ENCODE data around the gene EPYC.

EPYC gene

DNA sequence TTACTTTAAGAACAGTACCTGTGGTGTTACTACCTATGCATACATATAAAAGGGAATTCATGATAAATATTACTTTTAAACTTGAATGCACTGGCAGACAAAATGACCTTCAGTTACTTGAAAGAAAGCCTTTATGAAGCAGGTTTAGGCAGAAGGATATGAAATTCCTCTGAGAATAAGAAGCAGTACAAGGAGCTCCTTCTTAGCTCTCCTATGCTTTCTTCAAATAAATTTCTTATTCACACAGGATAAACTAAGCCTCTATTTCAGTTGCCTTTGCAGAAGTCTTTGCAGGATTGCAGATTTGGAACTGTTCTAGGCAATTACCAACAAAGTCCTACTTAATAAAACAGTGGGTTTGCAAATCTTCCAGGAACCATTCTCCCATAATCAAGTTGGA lies 1.0 kb downstream of the EPYC start:
- no peaks in the 10 kb centered on the region for H3K9me3 ChIP-seq
- H3K27me3 ChIP-seq = no peaks in the 10 kb centered on the region
- DNase-seq = no peak
- H3K27ac ChIP-seq = no peak overlapping the region
- H3K4me3 ChIP-seq = no peak overlapping the region
- intact Hi-C loops (cut with DNase I; ENCODE audit: low total_unique reads) = no loop called here
- TF ChIP-seq, protein P1, sequence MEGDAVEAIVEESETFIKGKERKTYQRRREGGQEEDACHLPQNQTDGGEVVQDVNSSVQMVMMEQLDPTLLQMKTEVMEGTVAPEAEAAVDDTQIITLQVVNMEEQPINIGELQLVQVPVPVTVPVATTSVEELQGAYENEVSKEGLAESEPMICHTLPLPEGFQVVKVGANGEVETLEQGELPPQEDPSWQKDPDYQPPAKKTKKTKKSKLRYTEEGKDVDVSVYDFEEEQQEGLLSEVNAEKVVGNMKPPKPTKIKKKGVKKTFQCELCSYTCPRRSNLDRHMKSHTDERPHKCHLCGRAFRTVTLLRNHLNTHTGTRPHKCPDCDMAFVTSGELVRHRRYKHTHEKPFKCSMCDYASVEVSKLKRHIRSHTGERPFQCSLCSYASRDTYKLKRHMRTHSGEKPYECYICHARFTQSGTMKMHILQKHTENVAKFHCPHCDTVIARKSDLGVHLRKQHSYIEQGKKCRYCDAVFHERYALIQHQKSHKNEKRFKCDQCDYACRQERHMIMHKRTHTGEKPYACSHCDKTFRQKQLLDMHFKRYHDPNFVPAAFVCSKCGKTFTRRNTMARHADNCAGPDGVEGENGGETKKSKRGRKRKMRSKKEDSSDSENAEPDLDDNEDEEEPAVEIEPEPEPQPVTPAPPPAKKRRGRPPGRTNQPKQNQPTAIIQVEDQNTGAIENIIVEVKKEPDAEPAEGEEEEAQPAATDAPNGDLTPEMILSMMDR (IDR thresholded peaks at IDR 0.05) = no peak
- no peaks in the 10 kb centered on the region for H3K4me1 ChIP-seq
- H3K36me3 ChIP-seq = no peaks in the 10 kb centered on the region

GRCh38 chr12:91001306-91001705 lies 3.5 kb downstream of the EPYC start:
- H3K27ac ChIP-seq = no peak overlapping the region
- TF ChIP-seq, protein P1 (IDR thresholded peaks at IDR 0.05) = no peak
- no peak for DNase-seq
- H3K36me3 ChIP-seq = no peaks in the 10 kb centered on the region
- H3K9me3 ChIP-seq = no peaks in the 10 kb centered on the region
- H3K27me3 ChIP-seq = no peaks in the 10 kb centered on the region
- intact Hi-C loops (cut with DNase I; ENCODE audit: low total_unique reads) = no loop called here
- no peaks in the 10 kb centered on the region for H3K4me1 ChIP-seq
- no peak overlapping the region for H3K4me3 ChIP-seq

DNA sequence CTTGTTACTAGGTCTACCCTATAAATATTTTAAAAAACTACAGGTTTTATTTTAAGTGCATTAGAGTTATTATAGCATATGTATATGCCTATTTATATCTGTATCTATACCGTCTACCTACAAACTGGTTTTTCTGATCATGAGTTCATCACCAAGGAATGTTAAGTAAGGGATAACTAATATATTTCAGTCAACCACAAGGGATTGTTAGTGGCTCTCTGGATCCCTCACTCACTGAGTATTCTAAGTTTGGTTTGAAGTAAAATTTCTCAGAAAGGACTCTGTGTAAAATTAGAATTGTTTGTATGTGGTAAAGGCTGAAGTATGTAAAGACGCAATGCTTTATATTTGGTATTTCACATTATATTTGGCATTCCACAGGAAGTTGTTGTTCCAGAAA lies 4.8 kb downstream of the EPYC start:
- H3K4me3 ChIP-seq = no peak overlapping the region
- intact Hi-C loops (cut with DNase I; ENCODE audit: low total_unique reads) = no loop called here
- no peaks in the 10 kb centered on the region for H3K4me1 ChIP-seq
- no peaks in the 10 kb centered on the region for H3K27me3 ChIP-seq
- no peak for DNase-seq
- H3K27ac ChIP-seq = no peak overlapping the region
- no peaks in the 10 kb centered on the region for H3K36me3 ChIP-seq
- no peaks in the 10 kb centered on the region for H3K9me3 ChIP-seq
- TF ChIP-seq, protein P1 (IDR thresholded peaks at IDR 0.05) = no peak

DNA sequence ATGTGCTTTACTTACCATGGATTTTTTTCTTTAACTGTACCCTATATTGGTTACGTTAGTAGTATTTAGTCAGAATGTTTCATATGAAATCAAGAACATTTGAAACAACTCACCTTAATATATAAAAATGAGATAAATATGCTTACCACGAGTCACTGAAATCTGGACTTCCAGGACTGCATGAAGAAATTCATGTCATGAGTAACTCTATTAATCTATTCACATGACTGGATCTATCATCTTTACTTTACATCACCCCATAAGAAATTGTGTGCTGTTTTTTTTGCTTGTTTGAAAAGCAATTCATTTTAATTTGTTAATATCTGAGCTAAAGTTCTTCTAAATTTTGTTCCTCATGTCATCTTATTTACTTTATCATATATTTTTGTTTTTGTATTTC lies 5.2 kb downstream of the EPYC start:
- intact Hi-C loops (cut with DNase I; ENCODE audit: low total_unique reads) = no loop called here
- H3K36me3 ChIP-seq = no peaks in the 10 kb centered on the region
- no peak for DNase-seq
- no peaks in the 10 kb centered on the region for H3K27me3 ChIP-seq
- no peak overlapping the region for H3K27ac ChIP-seq
- no peaks in the 10 kb centered on the region for H3K4me1 ChIP-seq
- TF ChIP-seq, protein P1 (IDR thresholded peaks at IDR 0.05) = no peak
- H3K4me3 ChIP-seq = no peak overlapping the region
- H3K9me3 ChIP-seq = no peaks in the 10 kb centered on the region

- H3K27ac ChIP-seq = no peak overlapping the region
- H3K9me3 ChIP-seq = no peaks in the 10 kb centered on the region
- H3K27me3 ChIP-seq = no peaks in the 10 kb centered on the region
- no peaks in the 10 kb centered on the region for H3K36me3 ChIP-seq
- TF ChIP-seq, protein P1 (IDR thresholded peaks at IDR 0.05) = no peak
- intact Hi-C loops (cut with DNase I; ENCODE audit: low total_unique reads) = no loop called here
- H3K4me1 ChIP-seq = no peaks in the 10 kb centered on the region
- no peak overlapping the region for H3K4me3 ChIP-seq
- no peak for DNase-seq
Observed at GRCh38 chr12:90995010-90995409, 9.8 kb downstream of the EPYC start.

DNA sequence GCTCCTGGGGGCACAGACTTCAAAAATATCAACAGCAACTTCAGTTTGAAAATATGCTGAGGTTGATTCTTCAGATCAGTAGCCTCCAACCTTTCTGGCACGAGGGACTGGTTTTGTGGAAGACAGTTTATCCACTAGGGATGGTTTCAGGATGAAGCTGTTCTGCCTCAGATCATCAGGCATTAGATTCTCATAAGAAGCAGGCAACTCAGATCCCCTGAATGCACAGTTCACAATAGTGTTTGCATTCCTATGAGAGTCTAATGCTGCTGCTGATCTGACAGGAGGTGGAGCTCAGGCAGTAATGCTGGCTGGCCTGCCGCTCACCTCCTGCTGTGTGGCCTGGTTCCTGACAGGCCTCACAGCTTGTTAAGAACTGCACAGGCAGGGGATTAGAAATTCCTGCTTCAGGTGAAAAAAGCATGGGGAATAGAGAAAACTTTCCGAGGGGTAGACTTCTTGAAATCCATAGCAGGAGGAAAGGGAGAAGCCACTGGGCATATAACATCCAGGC lies 12.8 kb downstream of the EPYC start:
- H3K27ac ChIP-seq = no peak overlapping the region
- TF ChIP-seq, protein P1 (IDR thresholded peaks at IDR 0.05) = no peak
- DNase-seq = no peak
- no peaks in the 10 kb centered on the region for H3K36me3 ChIP-seq
- no peak overlapping the region for H3K4me3 ChIP-seq
- H3K9me3 ChIP-seq = no peaks in the 10 kb centered on the region
- intact Hi-C loops (cut with DNase I; ENCODE audit: low total_unique reads) = no loop called here
- no peaks in the 10 kb centered on the region for H3K4me1 ChIP-seq
- no peaks in the 10 kb centered on the region for H3K27me3 ChIP-seq
